Measurements from ENCODE around the gene PALS1. TPM values are rescaled to one million over a fixed set of nuclear protein-coding genes. Genes with fewer than 3 reads are reported as not detected.

The PALS1 gene
- total and polyA plus RNA-seq, 2 donors (not counting 3 experiments of a cell fraction or from before 2014, with no cell fraction given), result 5.2 to 22.0 TPM

GRCh38 chr14:67228325-67228984, 12.8 kb upstream of the PALS1 start:
- no peaks in the 10 kb centered on the region for H3K79me2 ChIP-seq (ENCODE audit: control insufficient read depth, insufficient read depth, low read length)
- no peaks in the 10 kb centered on the region for H3K9me3 ChIP-seq (replicated peaks; ENCODE audit: control insufficient read depth, insufficient read depth, low read length)
- no peaks in the 10 kb centered on the region for H3K4me1 ChIP-seq (ENCODE audit: control insufficient read depth, extremely low read depth, insufficient read depth, low read length)
- ChIA-PET POLR2A (no interaction called here), CTCF (interaction anchor here (0.9 to 1.5 kb wide), 2 partner anchors 11 to 57 kb away, joined by 3 to 6 read pairs; no protein-coding TSS in a partner anchor)
- H4K20me1 ChIP-seq (replicated peaks; ENCODE audit: control insufficient read depth, extremely low read depth, insufficient read depth, low read length), result no peaks in the 10 kb centered on the region
- no peaks in the 10 kb centered on the region for H3K27me3 ChIP-seq (ENCODE audit: control insufficient read depth in 2 of 2, insufficient read depth in 2 of 2, low read length in 2 of 2)
- dilution Hi-C loops (cut with MboI; ENCODE audit: extremely low pct_ligation_motif_present, low sequenced_read_pairs) (no loop called here), intact Hi-C loops (cut with micrococcal nuclease) (no loop called here)
- H3K27ac ChIP-seq (ENCODE audit: insufficient read depth, low read depth, low read length), result no peak overlapping the region
- H3K9me1 ChIP-seq (replicated peaks; ENCODE audit: control insufficient read depth, extremely low read depth, insufficient read depth, low read length), result no peaks in the 10 kb centered on the region
- FAIRE-seq (no peak), DNase-seq (ENCODE audit: low read depth, low spot score) (peak; percentile 10)
- peak overlapping the region; percentile 24 for H3K4me2 ChIP-seq (ENCODE audit: insufficient read depth, low read length)
- H3K36me3 ChIP-seq (ENCODE audit: control insufficient read depth in 2 of 2, extremely low read depth in 1 of 2, insufficient read depth in 2 of 2, low read length in 2 of 2), result no peaks in the 10 kb centered on the region
- no peak overlapping the region for H2AFZ ChIP-seq (ENCODE audit: low read depth, low read length)
- TF ChIP-seq GATA2 (IDR thresholded peaks at IDR 0.05; ENCODE audit: insufficient read depth, insufficient read length, low read depth, low read length) (no peak), POLR2A (IDR thresholded peaks at IDR 0.05; ENCODE audit: low read depth, low read length) (no peak), JUN (IDR thresholded peaks at IDR 0.05; ENCODE audit: borderline replicate concordance, insufficient read depth, insufficient read length, low read depth) (no peak), MAX (IDR thresholded peaks at IDR 0.05; ENCODE audit: insufficient read depth, insufficient read length) (no peak), FOS (IDR thresholded peaks at IDR 0.05; ENCODE audit: borderline replicate concordance, insufficient read depth, low read length) (no peak), EZH2 (IDR thresholded peaks at IDR 0.05; ENCODE audit: borderline replicate concordance, low read depth, low read length, severe bottlenecking) (no peak), POLR2AphosphoS5 (IDR thresholded peaks at IDR 0.05; ENCODE audit: insufficient read depth, low read depth, low read length) (no peak), MYC (IDR thresholded peaks at IDR 0.05; ENCODE audit: low read depth, low read length) (no peak), CTCF (IDR thresholded peaks at IDR 0.05; ENCODE audit: extremely low read depth in 1 of 2, insufficient read depth in 1 of 2, low read depth in 1 of 2, low read length in 2 of 2) (no peak)
- no TSS peak for BruUV-seq (replicated peaks)
- peak overlapping the region; percentile 16 for H3K9ac ChIP-seq (replicated peaks; ENCODE audit: extremely low read depth, insufficient read depth, low read length)
- H3K4me3 ChIP-seq (replicated peaks in 1 of 3; ENCODE audit: insufficient read depth in 1 of 3, low read depth in 1 of 3, low read length in 3 of 3), result no peak overlapping the region
